ENCODE measurements around the gene RAB33B.
"Not testable (repeated sequence)": the region's sequence is repeated elsewhere in the genome, so short reads cannot be mapped to it uniquely, and the experiment has no call there.

RAB33B gene
- 5.2 to 21.0 (median 13.0) reads per million in 18 experiments for total RNA-seq

DNA sequence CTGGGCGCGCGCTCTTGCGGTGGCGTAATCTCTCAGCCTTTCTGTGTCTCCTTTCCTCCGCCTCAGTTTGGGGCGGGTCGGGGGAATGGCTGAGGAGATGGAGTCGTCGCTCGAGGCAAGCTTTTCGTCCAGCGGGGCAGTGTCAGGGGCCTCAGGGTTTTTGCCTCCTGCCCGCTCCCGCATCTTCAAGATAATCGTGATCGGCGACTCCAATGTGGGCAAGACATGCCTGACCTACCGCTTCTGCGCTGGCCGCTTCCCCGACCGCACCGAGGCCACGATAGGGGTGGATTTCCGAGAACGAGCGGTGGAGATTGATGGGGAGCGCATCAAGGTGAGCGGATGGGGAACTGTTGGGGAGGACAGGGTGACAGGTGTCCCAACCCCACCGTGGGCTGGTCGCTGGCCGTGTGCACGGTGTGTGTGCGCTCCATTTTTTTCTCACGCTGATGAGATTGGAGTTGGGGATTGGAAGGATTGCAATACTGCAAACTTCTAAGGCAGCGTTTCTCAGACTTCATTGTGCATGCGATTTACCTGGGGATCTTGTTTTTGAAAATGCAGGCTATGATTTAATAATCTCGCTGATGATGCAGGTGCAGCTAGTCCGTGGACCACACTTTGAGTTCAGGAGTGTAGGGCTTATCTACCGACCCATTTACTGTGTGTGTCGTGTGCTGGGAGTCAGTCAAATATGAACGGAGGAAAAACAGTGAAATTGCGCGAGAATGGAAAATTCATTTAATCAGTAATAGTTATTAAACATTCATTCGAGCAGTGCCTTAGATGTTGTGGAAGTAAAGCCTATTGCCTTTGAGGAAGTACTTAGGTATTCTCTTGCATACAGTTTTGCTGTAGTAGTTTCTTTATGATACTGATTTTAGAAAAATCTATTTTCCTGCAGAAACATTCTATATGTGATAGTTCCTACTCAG, at the start of gene RAB33B:
Gene RAB33B (plus strand): TSS at position 11 of the 935 bp plus-strand sequence. CDS start 75 bp downstream, at position 86.
- DNase-seq: peak in 1 of 2 donors; percentile 86

DNA sequence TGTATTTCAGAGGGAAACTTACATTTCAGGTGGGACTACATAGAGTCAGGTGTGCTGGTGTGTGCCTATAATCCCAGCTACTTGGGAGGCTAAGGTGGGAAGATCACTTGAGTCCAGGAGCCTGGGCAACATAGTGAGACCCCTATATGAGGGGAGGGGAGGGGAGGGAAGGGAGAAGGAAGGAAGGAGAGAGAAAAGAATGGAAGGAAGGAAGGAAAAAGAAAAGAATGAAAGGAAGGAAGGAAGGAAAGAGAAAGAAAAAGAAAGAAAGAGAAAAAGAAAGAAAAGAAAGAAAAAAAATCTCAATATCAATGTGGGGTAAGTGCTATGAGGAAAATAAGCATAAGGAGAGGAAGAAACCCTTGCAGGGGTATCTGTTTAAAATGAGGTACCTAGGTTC, 43.6 kb upstream of the RAB33B start:
- DNase-seq: no peak

DNA sequence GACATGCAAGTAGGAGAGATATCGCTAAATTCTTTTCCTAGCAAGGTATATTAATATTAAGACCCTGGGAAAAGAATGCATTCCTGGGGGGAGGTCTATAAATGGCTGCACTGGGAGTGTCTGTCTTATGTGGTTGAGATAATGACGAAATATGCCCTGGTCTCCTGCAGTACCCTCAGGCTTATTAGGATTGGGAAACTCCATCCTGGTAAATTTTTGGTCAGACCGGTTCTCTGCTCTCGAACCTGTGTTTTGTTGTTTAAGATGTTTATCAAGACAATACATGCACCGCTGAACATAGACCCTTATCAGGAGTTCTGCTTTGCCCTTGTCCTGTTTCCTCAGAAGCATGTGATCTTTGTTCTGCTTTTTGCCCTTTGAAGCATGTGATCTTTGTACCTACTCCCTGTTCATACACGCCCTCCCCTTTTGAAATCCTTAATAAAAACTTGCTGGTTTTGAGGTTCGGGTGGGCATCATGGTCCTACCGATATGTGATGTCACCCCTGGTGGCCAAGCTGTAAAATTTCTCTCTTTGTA, 39.2 kb upstream of the RAB33B start:
- DNase-seq: peak; percentile 2 to 24

DNA sequence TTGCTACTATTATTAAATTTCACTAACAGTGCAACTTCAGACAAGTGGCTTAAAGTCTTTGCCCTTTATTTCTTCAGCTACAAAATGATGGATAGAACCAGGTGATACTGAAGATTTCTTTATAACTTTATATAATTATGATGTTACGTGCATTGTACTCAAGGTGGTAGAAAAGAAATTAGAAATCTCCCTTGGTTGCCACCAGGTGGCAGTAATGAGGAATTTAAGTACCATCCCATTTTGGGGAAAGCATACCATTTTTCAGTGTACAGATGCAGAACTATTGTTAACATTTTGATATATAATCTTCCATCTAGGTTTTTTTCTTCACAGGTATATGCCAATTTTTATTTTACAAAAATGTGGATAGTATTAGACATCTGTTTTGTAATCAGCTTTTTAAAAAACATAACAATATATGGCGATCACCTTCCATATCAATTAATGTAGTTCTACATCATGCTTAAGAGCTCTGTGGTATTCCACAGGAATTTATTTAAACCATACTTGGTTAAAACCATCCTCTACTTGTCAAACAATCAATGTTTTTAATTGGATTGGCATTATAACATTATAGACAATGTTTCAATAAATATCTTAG, 37.7 kb upstream of the RAB33B start:
- peak; percentile 28 to 35 for DNase-seq

DNA sequence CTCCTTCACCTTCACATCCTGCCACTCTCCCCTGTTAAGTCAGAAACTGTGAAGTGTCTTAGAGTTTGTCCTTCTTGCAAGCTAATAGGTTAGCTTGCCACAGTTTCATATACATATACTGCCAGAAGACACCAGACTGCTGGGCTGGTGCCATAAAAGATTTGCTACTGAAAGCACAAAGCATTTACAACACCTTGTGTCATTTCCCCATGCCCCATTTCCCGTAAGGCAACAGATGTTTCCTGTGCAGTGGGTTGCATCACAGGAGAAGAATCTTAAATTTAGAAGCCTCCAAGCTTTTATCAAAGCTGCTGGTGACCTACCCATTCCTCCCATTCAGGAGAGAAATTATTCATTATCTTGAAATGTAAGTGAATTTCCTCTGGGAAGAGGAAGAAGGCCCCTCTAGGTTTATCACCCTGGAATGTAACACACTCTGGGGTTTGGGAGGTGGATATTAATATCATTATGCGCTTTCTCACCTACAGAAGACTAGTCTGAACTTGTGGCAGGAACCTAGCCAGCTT, 34.5 kb upstream of the RAB33B start:
- DNase-seq: peak; percentile 50 to 75

DNA sequence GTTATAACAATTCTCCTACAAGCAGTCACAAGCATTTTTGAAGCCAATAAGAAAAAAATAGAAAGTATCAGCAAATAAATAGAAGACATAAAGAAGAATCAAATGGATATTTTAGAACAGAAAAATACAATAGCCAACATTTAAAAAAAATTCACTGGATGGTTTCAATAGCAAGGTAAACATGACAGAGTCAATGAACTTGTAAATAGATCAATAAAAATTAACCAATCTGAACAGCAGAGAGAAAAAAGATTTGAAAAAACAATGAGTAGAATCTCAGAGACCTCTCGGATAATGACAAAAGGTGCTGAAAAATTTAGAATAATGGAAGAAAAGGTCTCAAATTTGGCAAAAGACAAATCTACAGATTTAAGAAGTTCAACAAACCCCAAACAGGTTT, 33.3 kb upstream of the RAB33B start:
- no peak for DNase-seq

DNA sequence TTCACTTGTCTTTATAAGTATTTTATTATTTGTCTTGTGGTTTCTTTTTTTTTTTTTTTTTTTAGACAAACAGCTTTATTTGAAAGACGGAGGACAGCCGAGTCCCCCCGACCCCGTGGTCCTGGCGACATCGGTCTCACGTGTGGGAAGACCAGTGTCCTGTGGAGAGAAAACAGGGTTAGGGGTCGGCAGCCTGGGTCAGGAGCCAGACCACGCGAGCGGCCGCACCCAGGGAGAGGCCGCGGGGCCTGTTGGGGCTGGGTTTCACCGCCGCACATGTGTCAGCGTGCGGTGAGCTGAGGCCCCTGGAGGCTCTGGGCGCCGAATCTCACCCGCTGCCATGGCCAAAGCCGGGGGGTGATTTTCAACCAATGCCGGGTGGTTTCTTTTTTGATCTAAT, 17.8 kb upstream of the RAB33B start:
- no peak for DNase-seq

DNA sequence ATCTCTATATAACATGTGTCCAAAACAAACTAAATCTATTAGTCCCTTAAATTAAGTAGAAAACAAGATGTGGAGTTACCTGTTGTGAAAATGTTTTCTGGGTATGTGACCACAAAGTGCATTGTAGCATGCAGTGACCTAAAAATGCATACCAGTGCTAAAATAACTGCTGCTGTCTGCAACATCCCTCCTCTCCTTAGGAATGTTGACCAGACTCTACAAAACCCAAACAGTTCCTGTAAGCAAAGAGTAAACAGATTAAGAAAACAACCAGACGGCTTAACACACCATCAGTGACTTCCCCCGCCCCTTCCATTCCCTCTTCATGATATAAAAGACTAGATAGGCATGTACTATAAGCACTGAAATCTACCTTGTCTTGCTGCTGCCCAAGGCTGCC, 15.8 kb upstream of the RAB33B start:
- DNase-seq: no peak

DNA sequence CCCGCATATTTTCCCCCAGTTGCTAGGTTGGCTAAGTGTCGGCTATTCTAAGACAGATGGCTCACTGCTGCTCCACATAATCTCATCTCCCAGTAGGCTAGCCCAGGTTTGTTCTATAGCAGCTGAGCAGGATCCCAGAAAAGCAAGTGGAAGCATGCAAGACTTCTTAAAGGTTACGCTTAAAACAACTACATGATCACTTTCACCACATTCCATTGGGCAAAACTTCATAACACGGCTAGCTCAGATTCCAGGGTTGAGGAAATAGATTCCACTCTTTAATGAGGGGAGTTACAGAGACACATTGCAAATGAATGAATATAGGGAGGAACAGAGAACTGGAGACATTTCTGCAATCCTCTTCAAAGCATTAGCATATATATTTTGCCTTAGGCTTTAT, 12.9 kb upstream of the RAB33B start:
- DNase-seq: no peak

DNA sequence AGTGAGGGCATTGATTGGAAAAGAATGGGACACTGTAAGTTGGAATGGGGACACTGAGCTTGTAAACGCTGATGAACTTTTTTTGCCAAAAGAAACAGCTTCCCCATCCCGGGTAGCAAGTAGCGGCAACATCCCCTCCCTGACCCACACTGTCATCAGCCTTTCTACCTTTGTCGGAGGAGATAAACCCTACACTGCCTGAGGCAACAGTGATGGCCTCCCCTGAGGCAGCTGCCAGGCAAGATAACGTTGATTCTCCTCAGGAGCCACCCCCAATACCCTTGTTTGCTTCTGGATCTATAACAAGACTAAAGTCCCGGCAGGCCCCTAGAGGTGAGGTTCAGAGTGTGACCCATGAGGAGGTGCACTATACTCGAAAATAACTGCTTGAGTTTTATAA, 10.3 kb upstream of the RAB33B start:
- DNase-seq: no peak

DNA sequence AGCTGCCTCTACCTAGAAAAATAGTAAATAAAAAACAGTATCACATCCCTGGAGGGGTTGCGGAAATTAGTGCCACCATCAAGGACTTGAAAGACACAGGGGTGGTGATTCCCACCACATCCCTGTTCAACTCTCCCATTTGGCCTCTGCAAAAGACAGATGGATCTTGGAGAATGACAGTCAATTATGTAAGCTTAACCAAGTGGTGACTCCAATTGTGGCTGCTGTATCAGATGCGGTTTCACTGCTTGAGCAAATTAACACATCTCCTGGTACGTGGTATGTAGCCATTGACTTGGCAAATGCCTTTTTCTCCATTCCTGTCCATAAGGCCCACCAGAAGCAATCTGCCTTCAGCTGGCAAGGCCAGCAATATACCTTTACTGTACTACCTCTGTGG, 9.0 kb upstream of the RAB33B start:
- DNase-seq: not testable (repeated sequence)

DNA sequence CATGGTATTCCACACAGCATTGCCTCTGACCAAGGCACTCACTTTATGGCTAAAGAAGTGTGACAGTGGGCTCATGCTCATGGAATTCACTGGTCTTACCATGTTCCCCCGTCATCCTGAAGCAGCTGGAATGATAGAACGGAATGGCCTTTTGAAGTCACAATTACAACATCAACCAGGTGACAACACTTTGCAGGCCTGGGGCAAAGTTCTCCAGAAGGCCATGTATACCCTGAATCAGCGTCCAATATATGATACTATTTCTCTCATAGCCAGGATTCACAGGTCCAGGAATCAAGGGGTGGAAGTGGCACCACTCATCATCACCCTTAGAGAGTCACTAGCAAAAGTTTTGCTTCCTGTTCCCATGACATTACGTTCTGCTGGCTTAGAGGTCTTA, 6.8 kb upstream of the RAB33B start:
- DNase-seq: not testable (repeated sequence)

DNA sequence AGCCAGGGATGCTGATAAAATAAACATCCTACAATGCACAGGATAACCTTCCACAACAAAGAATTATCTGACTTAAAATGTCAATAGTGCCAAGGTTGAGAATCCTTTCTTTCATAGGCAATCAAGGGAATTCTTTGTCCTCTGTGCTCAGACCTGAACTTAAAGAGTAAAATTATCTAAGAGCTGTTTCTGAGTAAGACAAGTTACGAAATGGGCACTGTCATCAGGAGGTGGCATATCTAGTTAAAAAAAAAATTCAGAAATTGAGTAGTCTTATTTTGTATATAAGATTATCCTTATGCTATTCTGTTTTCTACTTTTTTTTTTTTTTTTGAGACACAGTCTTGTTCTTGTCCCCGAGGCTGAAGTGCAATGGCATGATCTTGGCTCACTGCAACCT, 3.3 kb upstream of the RAB33B start:
- no peak for DNase-seq

DNA sequence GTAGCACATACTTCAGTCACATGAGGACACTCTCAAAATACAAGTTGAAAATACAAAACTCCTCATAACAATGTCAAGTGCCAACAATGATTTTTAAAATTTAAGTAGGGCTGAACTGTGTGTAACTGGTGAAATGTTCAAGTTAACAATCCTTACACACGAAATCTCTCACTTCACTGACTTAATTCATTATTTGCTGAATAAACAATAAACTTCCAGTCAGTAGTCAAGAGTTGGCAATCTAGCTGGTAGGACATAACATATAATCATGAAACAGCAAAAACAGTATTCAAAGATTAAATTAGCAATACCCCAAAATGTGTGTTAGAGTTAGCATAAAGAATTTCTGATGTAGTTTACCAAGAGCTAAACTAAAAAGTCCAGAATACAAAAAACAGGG, 1.9 kb upstream of the RAB33B start:
- DNase-seq: no peak

DNA sequence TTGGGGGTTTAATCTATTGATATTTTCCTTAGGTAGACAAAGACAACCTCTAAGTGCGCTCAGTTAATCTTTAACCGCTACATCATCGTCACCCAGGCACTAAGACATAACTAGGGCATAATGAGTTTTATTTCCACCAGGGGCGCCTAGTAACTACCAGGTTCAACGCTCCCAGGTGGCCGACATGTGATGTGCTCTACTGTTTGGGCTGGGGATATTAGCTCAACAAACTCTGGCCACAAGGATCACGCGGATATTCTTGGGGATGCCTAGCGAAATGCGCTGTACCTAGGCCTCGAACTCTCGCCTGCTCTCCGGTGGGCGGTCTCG, 915 bp upstream of the RAB33B start:
- DNase-seq: no peak

DNA sequence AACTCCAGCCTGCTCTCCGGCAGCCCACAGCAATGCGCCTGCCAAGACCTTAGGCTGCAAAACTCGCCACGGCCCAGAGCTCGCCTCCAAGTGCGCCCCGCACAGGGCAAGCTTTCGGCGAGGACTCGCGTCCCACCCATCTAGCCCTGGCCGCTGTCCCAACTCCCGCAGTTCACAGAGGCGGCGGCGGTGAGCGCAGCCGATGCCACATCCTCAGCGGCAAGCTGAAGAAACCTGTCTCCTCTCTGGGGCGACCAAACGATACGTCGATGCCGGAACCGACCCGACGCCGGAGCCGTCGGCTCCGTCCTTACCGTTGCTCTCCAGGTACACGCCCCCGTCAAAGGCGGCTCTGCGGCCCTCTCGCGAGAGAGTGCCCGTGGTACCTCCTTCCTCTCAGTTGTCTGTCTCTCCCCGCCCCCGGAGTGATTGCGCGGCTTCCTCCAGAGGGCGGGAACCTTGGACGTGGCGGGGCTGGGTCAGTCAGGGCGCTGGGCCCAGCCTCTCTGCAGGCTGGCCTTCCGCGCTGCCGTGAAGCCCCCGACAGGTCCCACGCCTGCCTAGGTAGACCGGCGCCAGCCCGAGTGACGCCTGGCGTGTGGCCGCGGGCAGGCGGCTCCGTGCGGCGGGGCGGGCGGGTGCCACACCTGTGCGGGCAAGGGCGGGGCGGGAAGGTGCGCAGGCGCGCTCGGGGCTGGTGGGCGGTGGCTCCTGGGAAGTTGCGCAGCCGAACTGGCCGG, 380 bp upstream of the RAB33B start:
- DNase-seq: peak; percentile 98

DNA sequence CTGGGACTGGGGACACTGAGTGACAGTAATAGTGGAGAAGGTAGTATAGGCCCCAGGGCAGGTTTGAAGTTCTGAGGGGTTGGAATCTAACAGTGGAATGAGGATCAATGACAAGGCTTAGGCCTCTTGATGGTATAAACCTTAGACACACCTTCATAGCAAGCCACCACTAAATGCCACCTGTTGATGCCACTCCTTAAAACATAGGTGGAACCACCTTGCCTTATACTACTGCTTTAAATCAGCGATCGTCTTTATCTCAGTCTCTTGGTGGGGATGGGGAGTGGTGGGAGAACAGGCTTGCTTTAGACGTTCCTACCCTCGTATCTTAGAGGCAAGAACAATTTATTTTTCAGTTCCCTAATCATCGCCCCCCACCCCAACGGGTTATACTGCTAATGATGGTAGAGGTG, 1.2 kb downstream of the RAB33B start:
- no peak for DNase-seq

DNA sequence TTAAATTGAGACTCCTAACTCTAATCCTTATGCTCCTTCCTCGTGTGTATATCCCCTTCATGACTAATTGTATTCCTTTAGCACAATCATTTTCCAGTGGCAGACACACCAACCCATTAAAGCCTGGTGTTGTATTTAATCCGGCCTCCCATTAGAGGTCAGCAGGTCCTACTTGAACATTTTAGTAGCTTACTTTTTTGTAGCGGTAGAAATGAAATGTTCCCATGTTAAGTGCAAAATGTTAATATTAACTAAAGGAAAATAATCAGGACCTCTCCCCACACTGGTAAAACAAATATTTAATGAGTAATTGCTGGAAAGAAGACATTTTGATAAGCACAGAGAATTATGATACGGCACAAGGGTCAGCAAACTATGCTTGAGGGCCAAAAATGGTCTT, 3.4 kb downstream of the RAB33B start:
- no peak for DNase-seq

DNA sequence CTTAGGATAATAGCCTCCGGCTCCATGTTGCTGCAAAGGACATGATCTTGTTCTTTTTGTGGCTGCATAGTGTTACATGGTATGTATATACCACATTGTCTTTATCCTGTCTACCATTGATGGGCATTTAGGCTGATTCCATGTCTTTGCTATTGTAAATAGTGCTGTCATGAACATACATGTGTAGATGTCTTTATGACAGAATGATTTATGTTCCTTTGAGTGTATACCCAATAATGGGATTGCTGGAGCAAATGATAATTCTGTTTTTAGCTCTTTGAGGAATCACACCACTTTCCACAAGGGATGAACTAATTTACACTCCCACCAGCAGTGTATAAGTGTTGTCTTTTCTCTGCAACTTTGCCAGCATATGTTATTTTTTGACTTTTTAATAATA, 4.6 kb downstream of the RAB33B start:
- DNase-seq: no peak

DNA sequence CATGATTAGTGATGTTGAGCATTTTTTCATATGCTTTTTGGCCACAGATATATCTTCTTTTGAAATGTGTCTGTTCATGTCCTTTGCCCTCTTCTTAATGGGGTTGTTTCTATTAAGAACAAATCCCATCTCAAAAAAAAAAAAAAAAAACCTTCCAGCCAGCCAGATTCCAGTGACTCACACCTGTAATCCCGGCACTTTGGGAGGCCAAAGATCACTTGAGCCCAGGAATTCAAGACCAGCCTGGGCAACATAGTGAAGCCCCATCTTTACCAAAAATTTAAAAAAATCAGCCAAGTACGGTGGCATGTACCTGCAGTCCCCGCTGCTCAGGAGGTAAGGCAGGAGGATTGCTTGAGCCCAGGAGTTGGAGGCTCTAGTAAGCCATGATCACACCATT, 5.1 kb downstream of the RAB33B start:
- DNase-seq: no peak

DNA sequence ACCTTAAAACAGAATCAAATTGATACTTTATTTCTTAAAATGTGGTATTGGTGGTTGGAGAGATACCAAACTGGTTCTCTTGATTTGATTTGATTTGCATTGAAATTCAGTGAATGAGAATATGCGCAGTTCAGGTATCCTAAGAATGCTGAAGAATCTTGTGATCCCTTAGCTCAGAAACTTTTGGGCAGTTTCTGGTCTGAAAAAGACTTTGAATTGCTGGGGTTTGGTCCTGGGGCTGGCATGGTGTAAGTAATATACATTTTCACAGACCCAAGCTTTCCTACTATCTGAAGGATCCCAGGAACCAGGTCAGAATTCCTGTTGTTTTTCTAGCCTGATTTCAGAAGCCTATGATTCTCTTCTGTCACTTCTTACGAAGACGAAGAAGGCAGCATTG, 6.6 kb downstream of the RAB33B start:
- no peak for DNase-seq

DNA sequence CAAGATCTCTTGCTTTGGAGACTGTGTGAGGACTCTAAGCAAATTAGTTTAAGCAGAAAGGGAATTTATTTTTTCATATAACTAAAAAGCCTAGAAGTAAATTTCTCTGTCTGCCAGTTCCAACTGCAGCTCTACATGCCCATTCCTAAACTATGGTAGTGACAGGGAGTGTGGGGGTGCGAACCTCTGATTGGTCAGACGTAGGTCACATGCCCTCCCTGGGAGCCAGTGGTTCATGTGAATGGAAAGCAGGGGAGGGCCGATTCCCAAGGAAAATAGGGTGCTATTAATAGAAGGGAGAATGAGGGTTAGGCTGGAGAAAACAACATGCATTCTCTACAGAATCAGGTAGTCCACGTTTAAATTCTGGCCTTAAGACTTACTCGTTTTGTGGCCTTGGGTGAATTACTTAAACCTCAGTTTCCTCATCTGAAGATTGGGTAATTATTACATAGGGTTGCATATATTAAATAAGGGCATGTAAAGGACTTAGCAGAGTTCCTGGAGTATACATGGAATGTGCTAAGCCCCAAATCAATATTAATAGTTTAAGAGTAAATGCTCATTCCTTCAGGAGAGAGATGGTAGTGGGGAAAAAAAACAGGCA, 7.2 kb downstream of the RAB33B start:
- DNase-seq: peak in 1 of 2 donors; percentile 57

DNA sequence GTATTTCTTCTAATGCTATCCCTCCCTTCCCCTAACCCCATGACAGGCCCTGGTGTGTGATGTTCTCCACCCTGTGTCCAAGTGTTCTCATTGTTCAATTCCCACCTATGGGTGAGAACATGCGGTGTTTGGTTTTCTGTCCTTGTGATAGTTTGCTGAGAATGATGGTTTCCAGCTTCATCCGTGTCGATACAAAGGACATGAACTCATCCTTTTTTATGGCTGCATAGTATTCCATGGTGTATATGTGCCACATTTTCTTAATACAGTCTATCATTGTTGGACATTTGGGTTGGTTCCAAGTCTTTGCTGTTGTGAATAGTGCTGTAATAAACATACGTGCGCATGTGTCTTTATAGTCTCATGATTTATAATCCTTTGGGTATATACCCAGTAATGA, 10.6 kb downstream of the RAB33B start:
- not testable (repeated sequence) for DNase-seq

Measured in inflammatory macrophage (primary cell).